DMS53 (cell line): Measurements from ENCODE around the gene CCM2L.

ENCODE experiments used
- DNase-seq: peaks from one replicate; lab custom pipeline; 2025; lab: John Stamatoyannopoulos, UW

Gene CCM2L

DNA sequence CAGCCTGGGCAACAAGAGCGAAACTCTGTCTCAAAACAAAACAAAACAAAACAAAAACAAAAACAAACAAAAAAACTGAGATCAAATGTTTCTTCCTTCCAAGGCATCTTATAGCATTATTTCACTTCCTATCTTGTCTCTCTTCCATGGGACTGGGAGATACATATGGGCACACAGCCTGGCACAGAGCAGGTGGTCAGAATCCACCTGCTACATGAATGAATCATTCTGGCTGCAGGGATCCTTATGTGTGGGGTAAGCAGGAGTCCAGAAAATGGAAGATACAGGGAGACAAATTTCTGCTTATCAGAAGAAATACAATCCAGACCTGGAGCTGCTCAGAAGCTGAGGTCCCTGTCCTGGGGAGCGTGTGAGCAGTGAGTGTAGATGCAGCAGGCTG is 18.2 kb upstream of the CCM2L start:
- no peak for DNase-seq

DNA sequence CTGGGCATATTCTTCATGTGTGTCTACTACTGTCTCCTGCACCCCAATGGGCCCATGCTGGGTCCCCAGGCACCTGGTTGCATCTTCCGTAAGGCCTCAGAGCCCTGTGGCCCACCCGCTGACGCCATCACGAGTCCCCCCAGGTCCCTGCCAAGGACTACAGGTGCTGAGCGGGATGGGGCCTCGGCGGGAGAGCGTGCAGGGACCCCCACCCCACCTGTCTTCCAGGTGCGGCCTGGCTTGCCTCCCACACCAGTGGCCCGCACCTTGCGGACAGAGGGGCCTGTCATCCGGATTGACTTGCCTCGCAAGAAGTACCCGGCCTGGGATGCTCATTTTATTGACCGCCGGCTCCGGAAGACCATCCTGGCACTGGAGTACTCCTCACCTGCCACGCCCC is 13.2 kb upstream of the CCM2L start:
- no peak for DNase-seq

DNA sequence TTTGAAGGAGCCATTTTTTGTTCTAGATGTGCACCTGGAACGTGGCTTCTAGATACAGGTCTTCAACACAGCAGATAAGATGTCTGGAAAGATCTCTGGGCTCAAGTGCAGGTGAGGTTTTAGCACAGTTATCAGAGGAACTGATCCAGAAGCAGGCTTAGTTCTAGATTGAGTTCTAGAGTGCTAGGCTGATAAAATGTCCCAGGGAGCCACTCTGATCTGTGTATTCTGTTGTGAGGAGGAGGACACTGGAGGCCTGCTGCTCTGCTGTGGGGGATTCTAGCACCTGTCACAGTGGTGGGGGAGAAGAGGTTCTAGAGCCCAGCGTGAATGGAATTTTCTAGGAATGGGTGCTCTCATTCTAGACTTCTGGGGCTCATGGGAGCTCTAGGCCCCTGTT is 12.0 kb upstream of the CCM2L start:
- no peak for DNase-seq

DNA sequence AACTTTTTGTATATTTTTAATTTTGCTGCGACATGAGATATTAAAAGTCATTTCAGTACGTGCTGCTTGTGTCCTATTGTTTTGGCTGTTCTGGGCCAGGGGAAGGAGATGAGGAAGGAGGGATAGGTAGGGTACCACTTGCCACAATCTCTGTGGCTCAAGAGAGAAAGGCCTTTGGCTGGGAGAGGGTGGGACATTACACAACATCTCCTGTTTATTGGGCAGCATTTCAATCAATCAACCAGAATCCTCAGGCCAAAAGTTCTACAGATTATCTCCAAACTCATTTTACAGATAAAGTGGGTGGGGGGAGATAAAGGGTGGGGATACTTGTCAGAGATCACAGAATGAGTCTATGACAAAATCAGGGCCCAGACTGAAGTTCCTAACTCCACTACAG is 6.9 kb upstream of the CCM2L start:
- no peak for DNase-seq

DNA sequence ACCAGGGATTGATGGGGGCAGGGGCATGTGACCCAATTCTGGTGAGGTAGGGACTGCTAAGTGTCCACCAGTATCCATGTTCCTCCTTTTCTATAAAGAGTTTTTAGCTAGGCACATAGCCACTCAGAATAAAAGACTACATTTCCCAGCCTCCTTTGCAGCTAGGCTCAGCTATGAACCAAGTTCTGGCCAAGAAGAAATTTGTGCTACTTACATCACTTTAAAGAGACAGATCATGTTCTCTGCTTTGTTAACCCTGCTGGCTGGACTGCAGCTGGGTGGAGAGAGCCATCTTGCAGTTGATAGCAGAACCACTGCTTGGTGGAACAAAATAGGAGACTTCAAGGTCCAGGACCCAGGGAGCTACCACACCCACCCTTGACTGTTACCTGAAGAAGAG is 5.3 kb upstream of the CCM2L start:
- DNase-seq, result peak; percentile 15

DNA sequence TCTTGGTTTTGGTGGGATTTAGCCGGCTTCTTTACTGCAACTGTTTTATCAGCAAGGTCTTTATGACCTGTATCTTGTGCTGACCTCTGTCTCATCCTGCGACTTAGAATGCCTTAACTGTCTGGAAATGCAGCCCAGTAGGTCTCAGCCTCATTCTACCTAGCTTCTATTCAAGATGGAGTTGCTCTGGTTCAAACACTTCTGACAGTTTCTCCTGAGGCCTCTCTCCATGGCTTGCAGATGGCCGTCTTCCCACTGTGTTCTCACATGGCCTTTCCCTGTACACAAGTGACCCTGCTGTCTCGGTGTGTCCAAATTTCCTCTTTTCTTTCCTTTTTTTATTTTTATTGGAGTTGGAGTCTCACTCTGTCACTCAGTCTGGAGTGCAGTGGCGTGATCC is 4.2 kb upstream of the CCM2L start:
- DNase-seq, result no peak

DNA sequence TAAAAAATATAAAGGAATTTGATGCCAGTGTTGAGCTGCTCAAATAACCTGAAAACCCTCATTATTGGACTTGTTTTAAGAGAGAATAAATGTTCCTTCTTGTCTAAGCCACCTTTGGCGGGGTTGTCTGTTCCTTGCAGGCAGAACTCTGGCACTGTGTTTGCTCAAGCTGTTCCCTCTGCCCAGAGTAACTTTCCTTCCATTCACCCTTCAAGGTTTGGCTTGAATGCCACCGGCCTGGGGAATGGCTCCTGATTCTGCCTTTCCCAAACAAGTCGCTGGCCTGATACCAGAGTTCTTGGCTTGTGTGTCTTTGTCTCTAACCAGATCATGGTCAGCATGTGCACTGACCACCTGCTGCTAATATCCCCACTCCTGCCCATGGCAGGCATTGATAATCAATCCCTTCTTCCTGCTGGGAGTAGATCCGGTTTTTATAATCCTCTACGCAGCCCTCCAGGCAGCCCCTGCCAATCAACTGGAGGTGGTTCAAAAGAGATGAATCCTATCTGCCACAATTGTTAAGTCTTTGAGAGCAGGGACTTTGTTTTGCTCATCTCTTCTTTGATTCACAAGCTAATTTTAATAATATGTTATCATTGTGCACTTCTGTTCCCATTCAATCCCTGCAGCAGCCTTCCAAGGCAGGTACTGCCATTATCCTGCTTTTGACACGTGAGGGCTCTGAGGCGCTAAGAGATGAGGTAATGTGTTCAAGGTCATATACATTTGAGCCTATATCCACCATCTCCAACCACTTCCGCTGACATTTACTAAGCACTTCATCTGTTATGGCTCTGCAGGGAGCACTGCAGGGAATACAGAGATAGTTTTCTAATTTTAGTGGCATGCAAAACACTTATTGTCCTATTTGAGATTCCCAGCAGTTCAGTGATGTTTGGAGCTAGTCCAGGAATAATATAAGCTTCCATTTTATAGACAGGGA is 3.1 kb upstream of the CCM2L start:
- peak; percentile 51 for DNase-seq

DNA sequence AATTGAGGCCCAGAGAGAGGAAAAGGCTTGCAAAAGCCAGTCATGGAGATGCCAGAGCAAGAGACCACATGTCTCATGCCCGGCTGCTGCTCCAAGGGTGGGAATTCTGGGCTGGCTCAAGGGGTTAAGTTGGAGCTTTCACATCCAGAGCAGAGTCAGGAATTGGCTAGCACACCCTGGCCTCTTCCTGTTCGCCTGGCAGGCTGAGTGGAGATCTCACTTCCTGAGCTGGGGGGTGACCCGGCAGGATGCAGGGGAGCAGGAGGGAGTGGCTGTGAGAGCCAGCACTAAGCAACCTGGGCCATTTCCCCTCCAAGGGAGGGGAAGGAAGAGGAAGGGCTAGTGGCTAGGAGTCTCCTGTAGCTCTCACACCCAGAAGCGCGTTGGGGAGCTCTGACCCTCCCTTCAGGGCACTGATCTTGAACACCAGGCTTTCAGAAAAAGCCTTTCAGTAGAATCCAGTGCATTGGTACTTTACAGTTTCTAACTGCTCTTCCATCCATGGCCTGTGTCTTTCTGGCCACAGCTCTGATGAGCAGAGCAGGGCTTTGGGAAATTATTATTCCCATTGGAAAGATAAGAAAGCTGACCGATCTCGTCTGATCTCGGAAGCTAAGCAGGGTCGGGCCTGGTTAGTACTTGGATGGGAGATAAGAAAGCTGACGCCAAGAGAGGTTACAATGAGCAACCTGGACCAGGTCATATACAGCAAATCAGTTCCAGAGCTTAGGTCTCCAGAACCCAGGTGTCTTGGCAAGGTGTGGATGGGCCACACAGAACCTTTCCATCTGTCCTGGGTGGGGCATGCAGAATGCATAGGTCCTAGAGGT is 2.2 kb upstream of the CCM2L start:
- DNase-seq, result peak; percentile 23

DNA sequence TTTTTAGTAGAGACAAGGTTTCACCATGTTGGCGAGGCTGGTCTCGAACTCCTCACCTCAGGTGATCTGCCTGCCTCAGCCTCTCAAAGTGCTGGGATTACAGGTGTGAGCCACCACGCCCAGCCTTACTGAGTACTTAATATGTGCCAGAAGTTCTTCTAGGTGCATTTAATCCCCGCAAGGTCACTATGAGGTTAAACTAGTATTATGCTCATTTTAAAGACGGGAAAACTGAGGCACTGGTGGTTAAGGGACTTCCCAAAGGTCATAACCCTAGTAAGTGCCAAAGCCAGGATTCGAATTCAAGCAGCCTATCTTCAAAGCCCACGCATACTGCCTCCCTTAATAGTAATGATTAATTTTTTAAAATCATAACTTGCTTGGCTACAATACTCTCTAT is 674 bp upstream of the CCM2L start:
- no peak for DNase-seq

DNA sequence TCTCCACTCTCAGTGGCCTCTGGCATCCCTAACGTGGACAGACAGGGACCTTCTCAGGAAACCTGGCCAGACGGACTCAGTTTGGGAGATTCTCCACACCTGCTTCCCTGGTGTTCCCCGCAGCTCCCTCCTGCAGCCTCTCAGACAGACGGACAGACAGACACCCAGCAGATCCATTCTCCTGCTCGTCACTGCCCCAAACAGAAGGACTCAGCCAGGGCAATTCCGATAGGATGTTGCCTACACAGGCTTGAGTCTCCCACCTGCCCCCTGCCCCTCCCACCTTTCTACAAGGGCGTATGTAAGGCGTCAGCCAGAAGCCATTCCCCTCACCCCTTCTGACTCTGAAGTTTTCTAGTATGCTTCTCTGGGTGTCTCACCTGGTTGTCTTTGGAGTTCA is 428 bp downstream of the CCM2L start:
- DNase-seq, result no peak

DNA sequence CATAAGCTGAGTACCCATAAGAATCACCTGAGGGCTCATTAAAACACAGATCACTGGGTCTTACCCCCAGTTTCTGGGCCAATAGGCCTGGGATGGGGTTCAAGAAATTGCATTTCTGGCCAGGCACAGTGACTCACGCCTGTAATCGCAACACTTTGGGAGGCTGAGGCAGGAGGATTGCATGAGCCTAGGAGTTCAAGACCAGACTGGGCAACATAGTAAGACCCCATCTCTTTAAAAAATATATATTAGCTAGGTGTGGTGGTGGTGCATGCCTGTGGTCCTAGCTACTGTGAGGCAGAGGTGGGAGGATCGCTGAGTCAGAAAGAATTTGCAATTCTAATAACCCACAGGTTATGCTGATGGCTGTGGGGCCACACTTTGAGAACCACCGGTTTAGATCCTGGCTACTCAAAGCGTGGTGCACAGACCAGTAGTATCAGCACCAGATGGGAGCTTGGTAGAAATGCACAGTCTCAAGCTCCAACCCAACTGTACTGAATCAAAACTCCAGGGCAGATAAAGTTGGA is 2.0 kb downstream of the CCM2L start:
- DNase-seq, result no peak

DNA sequence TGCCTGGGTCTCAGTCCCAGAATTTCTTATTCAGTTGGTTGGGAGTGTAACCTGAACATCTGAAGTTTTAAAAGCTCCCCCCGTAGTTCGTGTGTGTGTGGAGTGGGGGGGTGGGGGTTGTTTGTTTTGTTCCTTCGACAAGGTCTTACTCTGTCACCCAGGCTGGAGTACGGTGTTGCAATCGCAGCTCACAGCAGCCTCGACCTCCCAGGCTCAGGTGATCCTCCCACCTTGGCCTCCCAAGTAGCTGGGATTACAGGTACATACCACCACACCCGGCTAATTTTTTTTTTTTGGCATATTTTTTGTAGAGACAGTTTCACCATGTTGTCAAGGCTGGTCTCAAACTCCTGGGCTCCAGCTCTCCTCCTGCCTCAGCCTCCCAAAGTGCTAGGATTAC is 3.1 kb downstream of the CCM2L start:
- DNase-seq, result no peak

DNA sequence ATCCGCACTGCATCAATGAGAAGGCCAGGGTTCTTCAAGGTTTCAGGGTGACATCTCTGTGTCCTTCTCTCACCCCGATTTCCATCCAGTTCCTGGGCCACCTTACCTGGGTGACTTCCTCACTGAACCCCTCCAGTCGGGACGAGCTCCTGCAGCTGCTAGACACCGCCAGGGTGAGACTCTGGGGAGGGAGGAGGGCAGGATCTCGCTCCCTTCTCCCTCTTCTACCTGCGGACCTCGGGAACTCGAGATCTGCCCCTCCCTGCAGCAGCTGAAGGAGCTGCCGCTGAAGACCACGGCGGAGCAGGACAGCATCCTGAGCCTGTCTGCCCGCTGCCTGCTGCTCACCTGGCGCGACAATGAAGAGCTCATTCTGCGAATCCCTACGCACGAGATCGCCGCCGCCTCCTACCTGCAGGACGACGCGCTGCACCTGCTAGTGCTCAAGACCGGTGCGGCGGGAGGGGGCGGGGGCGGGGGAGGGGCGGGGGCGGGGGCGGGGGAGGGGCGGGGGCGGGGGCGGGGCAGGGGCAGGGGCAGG is 7.5 kb downstream of the CCM2L start:
- peak; percentile 98 for DNase-seq

DNA sequence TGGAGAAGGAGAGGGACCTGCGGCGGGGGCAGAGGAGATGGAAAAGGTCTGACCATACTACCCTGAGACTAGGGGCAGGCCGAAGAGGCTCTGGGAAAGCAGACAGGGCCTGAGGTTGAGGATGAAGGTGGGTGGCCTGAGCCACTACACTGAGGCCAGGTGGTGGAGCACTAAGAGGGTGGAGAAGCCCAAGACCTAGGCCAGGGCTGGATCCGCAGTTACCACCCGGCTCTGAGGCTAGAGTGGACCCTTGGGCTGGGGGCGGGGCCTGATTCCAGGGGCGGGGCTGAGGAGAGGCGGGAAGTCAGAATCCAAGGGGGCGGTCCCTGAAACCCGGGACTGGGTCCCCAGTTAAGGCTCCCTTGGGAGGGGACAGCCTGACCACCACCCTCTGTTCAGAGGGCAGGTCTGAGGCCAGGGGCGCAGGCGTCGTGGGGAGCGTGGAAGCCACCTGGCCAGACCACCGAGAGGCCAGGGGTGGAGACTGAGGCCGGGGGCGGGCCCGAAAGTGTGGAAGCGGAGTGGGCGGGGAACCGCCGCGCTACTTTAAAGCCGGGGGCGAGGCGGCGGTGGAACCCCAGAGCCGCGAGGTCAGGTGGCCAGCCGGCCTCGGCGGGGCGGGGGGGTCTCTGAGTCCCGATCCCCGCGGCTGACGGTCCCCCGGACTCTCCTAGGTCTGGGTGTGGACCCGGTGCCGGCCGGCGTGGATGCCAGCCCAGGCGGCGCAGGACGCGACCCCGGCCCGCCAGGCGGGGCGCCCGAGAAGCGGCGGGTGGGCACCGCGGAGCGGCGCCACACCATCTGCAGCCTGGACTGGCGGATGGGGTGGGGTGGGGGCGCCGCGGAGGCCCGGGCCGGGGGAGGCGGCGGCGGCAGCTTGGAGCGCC is 8.3 kb downstream of the CCM2L start:
- peak; percentile 97 for DNase-seq

DNA sequence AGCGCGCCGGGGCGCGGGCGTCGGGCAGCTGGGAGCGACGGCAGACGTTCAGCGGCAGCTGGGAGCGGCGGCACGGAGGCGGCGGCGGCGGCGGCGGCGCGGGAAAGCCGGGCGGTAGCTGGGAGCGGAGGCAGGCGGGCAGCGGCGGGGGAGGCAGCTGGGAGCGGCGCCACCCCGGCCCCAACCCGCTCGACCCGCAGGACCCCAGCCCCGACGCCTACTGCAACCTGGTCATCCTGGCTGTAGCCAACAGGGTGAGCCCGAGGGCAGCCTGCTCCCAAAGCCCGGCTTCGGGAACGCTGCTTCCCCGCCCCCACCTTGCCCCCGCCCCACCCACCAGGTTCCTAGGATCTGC is 8.9 kb downstream of the CCM2L start:
- peak; percentile 81 for DNase-seq

DNA sequence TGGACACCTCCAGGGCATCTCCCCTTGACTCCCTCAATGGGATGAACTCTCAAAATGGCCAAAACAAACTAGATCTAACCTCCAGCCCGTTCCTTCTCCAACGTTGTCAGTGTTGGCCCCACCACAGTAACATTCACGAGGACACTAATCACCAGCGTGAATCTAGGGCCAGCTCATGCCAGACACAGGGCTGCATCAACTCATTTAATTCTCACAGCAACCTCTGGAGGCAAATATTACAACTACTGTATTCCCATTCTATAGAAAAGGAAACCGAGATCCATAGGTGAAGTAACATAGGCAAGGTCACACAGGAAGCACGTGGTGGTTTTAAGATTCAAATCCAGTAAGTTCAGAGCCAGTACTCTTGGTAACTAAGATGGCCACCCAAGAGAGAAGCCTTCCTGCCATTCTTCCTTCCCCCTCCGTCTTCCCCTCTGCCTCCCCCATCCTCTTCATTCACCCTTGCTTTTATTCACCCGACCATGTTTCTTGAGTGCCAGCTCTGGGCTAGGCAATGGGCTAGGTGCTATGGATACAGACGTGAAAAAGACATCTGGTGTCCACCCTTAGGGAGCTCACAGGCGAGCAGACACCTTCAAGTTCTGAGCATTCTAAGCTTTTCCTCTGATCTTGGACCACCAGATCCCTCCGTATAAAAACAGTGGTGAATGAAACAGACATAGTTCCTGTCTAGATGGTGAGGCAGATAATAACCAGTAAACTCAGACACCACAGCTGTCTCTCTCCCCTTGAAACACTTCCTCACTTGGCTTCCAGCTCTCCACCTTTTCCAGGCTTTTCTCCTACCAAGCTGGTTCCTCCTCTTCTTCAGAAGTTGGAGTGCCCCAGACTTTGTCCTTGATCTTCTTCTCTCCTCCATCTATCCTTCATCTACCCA is 9.6 kb downstream of the CCM2L start:
- DNase-seq, result no peak

DNA sequence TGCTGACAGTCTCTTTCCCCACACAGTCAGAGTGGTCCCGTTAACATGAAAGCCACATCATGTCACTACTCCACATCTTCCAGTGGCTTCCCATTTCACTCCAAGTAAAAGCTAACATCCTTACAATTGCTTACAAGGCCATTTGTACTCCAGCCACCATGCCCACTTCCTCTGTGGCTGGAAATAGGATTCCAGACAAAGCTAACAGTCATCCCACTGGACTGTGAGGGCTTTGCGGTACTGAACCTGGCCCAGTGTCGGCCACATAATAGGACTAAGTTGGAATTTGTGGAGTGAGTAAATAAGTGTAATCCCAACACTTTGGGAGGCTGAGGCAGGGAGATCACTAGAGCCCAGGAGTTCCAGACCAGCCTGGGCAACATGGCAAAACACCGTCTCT is 10.9 kb downstream of the CCM2L start:
- DNase-seq, result no peak

DNA sequence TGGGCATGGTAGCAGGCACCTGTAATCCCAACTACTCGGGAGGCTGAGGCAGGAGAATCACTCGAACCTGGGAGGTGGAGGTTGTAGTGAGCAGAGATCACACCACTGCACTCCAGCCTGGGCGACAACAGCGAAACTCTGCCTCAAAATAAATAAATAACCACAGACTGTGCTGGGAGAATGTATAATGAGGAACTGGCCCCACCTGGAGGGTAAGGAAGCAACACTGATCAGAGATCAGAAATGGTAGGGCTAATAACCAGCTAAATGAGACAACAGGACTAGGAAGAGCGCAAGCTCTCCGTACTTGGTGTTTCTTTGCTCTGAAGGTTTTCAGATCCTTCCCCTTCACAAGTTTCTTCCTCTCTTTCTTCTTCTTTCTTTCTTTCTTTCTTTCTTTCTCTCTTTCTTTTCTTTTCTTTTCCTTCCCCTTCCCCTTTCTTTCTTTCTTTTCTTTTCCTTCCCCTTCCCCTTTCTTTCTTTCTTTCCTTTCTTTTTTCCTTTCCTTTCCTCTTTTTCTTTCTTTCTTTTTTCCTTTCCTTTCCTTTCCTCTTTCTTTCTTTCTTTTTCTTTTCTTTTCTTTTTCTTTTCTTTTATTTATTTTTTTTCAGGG is 14.6 kb downstream of the CCM2L start:
- DNase-seq, result peak; percentile 13

DNA sequence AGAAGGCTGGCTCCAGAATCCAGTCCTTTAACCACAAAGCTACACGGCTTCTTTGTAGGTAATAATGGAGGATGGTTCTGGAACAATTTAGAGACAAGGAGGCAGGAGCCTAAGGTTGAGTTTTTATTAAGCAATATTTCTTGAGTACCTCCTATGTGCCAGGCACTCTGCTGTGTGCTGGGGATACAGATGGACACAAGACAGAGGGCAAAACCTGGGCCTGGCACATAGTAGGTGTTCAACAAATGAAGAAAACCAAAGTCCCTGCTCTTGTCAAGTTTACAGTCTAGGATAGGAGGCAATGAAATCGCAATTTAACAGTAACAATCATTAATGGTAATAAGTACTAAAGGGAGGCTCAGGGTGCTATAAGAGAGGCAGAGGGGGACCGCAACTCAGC is 17.4 kb downstream of the CCM2L start:
- DNase-seq, result no peak
